GM13976 (cell line): ENCODE measurements around the gene SOX5.

Experiments
- DNase-seq: peaks from one replicate; pipeline ENCODE4 v3.0.0; 2012; ENCODE audit warnings: low spot score
- CTCF ChIP-seq: IDR thresholded peaks from 2 replicates; pipeline ENCODE4 v1.5.1; 2012; ENCODE audit warnings: borderline replicate concordance, mild to moderate bottlenecking; ENCODE audit not compliant: insufficient read depth; ENCODE audit errors: extremely low read depth, missing control alignments, control extremely low read depth
- in situ Hi-C: fragments of 300-500 bp; cut with MboI; formaldehyde crosslinking; loops from one replicate; pipeline ENCODE4 v1.12.0; 2022; ENCODE audit warnings: low sequenced_read_pairs, mixed read lengths, inconsistent platforms; ENCODE audit not compliant: unreplicated experiment

SOX5 gene

GRCh38 chr12:23555825-23556207 lies 393.7 kb downstream of the SOX5 start:
- TF ChIP-seq CTCF = no peak
- in situ Hi-C loops = no loop called here
- no peak for DNase-seq

GRCh38 chr12:23555180-23555824 lies 394.2 kb downstream of the SOX5 start:
- in situ Hi-C loops = no loop called here
- no peak for TF ChIP-seq CTCF
- no peak for DNase-seq

- in situ Hi-C loops = no loop called here
- no peak for DNase-seq
- no peak for TF ChIP-seq CTCF
Observed at GRCh38 chr12:23552417-23552816, 397.1 kb downstream of the SOX5 start.

- in situ Hi-C loops = no loop called here
- no peak for DNase-seq
- TF ChIP-seq CTCF = no peak
Observed at GRCh38 chr12:23550753-23551152, 398.7 kb downstream of the SOX5 start.

- in situ Hi-C loops = no loop called here
- DNase-seq = no peak
- TF ChIP-seq CTCF = no peak
Observed at GRCh38 chr12:23548742-23549141, 400.7 kb downstream of the SOX5 start.

- TF ChIP-seq CTCF = no peak
Observed at GRCh38 chr12:23546756-23547155, 402.7 kb downstream of the SOX5 start.

More at GRCh38 chr12:23546756-23547155, 402.7 kb downstream of the SOX5 start:
- DNase-seq = no peak
- in situ Hi-C loops = no loop called here
